GM18951 (cell line): ENCODE measurements around the gene FGD5.
"Not testable (repeated sequence)": the region's sequence is repeated elsewhere in the genome, so short reads cannot be mapped to it uniquely, and the experiment has no call there.

Experiments
- POLR2A ChIP-seq: IDR thresholded peaks from 4 replicates; pipeline ENCODE4 v1.6.1; 2011; ENCODE audit warnings: mild to moderate bottlenecking; ENCODE audit not compliant: insufficient read length, insufficient read depth; ENCODE audit errors: extremely low read depth
- in situ Hi-C: fragments of 300-500 bp; cut with MboI; formaldehyde crosslinking; loops from one replicate; pipeline ENCODE4 v1.12.0; 2022; ENCODE audit warnings: low sequenced_read_pairs, mixed read lengths, inconsistent platforms; ENCODE audit not compliant: unreplicated experiment

FGD5 gene

GRCh38 chr3:14898929-14899328 is 80.2 kb downstream of the FGD5 start:
- in situ Hi-C loops, result no loop called here
- no peak for TF ChIP-seq POLR2A

- in situ Hi-C loops, result no loop called here
- TF ChIP-seq POLR2A, result no peak
Observed at GRCh38 chr3:14899993-14900618, 81.3 kb downstream of the FGD5 start.

- TF ChIP-seq POLR2A, result no peak
- in situ Hi-C loops, result no loop called here
Observed at GRCh38 chr3:14900881-14901873, 82.4 kb downstream of the FGD5 start.

GRCh38 chr3:14902719-14903118 is 84.0 kb downstream of the FGD5 start:
- in situ Hi-C loops, result no loop called here
- TF ChIP-seq POLR2A, result no peak

- in situ Hi-C loops, result not testable (repeated sequence)
Observed at GRCh38 chr3:14903501-14903900, 84.7 kb downstream of the FGD5 start.

- TF ChIP-seq POLR2A, result no peak
- in situ Hi-C loops, result no loop called here
Observed at GRCh38 chr3:14905055-14905657, 86.4 kb downstream of the FGD5 start.

- in situ Hi-C loops, result no loop called here
- no peak for TF ChIP-seq POLR2A
Observed at GRCh38 chr3:14906355-14906971, 87.7 kb downstream of the FGD5 start.

- in situ Hi-C loops, result no loop called here
- TF ChIP-seq POLR2A, result no peak
Observed at GRCh38 chr3:14907043-14907966, 88.5 kb downstream of the FGD5 start.

- TF ChIP-seq POLR2A, result no peak
- in situ Hi-C loops, result no loop called here
Observed at GRCh38 chr3:14909250-14909649, 90.5 kb downstream of the FGD5 start.

GRCh38 chr3:14911651-14912050 is 92.9 kb downstream of the FGD5 start:
- TF ChIP-seq POLR2A, result no peak
- in situ Hi-C loops, result no loop called here

GRCh38 chr3:14913071-14913925 is 94.5 kb downstream of the FGD5 start:
- in situ Hi-C loops, result no loop called here
- TF ChIP-seq POLR2A, result no peak
